Measurements from ENCODE around the gene ATP1A1. TPM values are rescaled to one million over a fixed set of nuclear protein-coding genes. Genes with fewer than 3 reads are reported as not detected.

ATP1A1 gene
- 263 and 325 TPM in 2 replicates for total RNA-seq
- polyA plus RNA-seq, result 184 and 263 TPM in 2 replicates
- 256 and 276 TPM in 2 replicates for polyA plus RNA-seq (2011; cell fraction: cytosol; rRNA removed)
- 313 and 354 TPM in 2 replicates for polyA plus RNA-seq (2011; cell fraction: nucleus; rRNA removed)
- polyA plus RNA-seq (2012), result 243 and 307 TPM in 2 replicates
- polyA minus RNA-seq, result 602 and 647 TPM in 2 replicates
- polyA minus RNA-seq (2011; cell fraction: cytosol; rRNA and poly(A)+ RNA removed), result 106 TPM
- polyA minus RNA-seq (2011; cell fraction: nucleus; rRNA and poly(A)+ RNA removed), result 270 and 431 TPM in 2 replicates
- Bru-seq, nascent RNA, result percentile 95 among the genes with signal in this experiment
- percentile 98 among the genes with signal in this experiment for BruChase-seq, experiment 1, labeled RNA remaining after a 6-hour chase
- percentile 92 among the genes with signal in this experiment for BruChase-seq, experiment 2, labeled RNA remaining after a 2-hour chase
- long read RNA-seq, transcript ATP1A1-208 (3 exons, 1,728 nt), result minor isoform, 5 of 300 reads
- long read RNA-seq, transcript ATP1A1-201 (23 exons, 3,654 nt), result major isoform, 130 of 300 reads
- long read RNA-seq, partial matches to known transcripts, result 72 of 300 reads
- long read RNA-seq, other reads (novel, unspliced or antisense), result 93 of 300 reads

DNA sequence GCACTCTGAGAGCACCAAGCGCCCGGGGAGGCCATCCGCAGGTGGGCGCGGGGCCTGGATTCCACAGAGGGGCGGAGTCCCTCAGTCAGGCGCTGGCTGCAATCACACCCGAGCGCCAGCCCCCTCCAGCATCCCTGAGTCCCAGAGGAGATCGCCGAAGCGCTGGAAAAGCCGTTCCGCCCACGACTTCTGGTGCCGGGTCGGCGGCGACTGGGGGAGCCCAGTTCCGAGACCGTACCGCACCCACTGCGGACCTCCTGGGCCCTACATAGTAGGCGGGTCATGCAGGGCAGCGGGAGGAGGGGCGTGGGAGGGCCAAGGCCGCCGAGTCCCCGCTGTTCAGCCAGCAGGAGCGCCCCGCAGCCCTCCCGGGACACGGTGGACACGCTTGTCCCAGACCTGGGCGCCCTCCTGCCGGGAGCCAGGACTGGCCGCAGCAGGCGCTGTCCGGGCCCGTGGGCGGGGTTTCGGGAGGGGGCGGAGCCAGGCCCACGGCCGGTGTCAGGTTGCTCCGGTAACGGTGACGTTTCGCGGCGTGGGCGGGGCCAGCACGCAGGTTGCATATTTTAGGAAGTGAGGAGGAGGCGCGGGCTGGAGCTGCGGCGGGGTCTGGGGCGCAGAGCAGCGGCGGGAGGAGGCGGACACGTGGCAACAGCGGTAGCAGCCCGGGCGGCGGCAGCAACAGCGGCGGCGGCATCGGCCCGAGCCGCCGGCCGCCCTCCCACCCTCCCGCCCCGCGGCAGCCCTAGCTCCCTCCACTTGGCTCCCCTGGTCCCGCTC lies at the start of gene ATP1A1:
Gene ATP1A1, plus strand, starts transcription at position 594 of the 780 bp plus-strand sequence. CDS start 268 bp downstream, outside the sequence.
- no TSS peak for BruUV-seq (replicated peaks)
- Histone ChIP-seq H3K4me3 (replicated peaks in 1 of 3; ENCODE audit: insufficient read depth in 1 of 3, low read depth in 1 of 3, low read length in 3 of 3) (peak within 1 kb of the TSS; percentile 91 to 96 (median 94)), H3K9me1 (replicated peaks; ENCODE audit: control insufficient read depth, extremely low read depth, insufficient read depth, low read length) (no peaks in the 10 kb centered on the region), H3K4me1 (ENCODE audit: control insufficient read depth, extremely low read depth, insufficient read depth, low read length) (peaks cover 37% of the 10 kb centered on the region), H3K27ac (ENCODE audit: insufficient read depth, low read depth, low read length) (peak within 1 kb of the TSS; percentile 96), H4K20me1 (replicated peaks; ENCODE audit: control insufficient read depth, extremely low read depth, insufficient read depth, low read length) (no peaks in the 10 kb centered on the region), H3K9ac (replicated peaks; ENCODE audit: extremely low read depth, insufficient read depth, low read length) (peak within 1 kb of the TSS; percentile 95), H3K4me2 (ENCODE audit: insufficient read depth, low read length) (peak within 1 kb of the TSS; percentile 96), H3K27me3 (ENCODE audit: control insufficient read depth in 2 of 2, insufficient read depth in 2 of 2, low read length in 2 of 2) (peaks cover 10 to 26% of the 10 kb centered on the region in 2 experiments), H2AFZ (ENCODE audit: low read depth, low read length) (peak within 1 kb of the TSS; percentile 89), H3K36me3 (ENCODE audit: control insufficient read depth in 2 of 2, extremely low read depth in 1 of 2, insufficient read depth in 2 of 2, low read length in 2 of 2) (no peaks in the 10 kb centered on the region), H3K9me3 (replicated peaks; ENCODE audit: control insufficient read depth, insufficient read depth, low read length) (no peaks in the 10 kb centered on the region), H3K79me2 (ENCODE audit: control insufficient read depth, insufficient read depth, low read length) (peaks cover 43% of the 10 kb centered on the region)
- TF ChIP-seq POLR2AphosphoS5 (IDR thresholded peaks at IDR 0.05; ENCODE audit: insufficient read depth, low read depth, low read length), result peak; percentile 92
- no peak for TF ChIP-seq GATA2 (IDR thresholded peaks at IDR 0.05; ENCODE audit: insufficient read depth, insufficient read length, low read depth, low read length)
- TF ChIP-seq, protein P1, sequence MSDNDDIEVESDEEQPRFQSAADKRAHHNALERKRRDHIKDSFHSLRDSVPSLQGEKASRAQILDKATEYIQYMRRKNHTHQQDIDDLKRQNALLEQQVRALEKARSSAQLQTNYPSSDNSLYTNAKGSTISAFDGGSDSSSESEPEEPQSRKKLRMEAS (IDR thresholded peaks at IDR 0.05; ENCODE audit: insufficient read depth, insufficient read length), result no peak
- peak; percentile 93 for TF ChIP-seq POLR2A (IDR thresholded peaks at IDR 0.05; ENCODE audit: low read depth, low read length)
- TF ChIP-seq MYC (IDR thresholded peaks at IDR 0.05; ENCODE audit: low read depth, low read length), result no peak
- TF ChIP-seq, protein P2, sequence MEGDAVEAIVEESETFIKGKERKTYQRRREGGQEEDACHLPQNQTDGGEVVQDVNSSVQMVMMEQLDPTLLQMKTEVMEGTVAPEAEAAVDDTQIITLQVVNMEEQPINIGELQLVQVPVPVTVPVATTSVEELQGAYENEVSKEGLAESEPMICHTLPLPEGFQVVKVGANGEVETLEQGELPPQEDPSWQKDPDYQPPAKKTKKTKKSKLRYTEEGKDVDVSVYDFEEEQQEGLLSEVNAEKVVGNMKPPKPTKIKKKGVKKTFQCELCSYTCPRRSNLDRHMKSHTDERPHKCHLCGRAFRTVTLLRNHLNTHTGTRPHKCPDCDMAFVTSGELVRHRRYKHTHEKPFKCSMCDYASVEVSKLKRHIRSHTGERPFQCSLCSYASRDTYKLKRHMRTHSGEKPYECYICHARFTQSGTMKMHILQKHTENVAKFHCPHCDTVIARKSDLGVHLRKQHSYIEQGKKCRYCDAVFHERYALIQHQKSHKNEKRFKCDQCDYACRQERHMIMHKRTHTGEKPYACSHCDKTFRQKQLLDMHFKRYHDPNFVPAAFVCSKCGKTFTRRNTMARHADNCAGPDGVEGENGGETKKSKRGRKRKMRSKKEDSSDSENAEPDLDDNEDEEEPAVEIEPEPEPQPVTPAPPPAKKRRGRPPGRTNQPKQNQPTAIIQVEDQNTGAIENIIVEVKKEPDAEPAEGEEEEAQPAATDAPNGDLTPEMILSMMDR (IDR thresholded peaks at IDR 0.05; ENCODE audit: extremely low read depth in 1 of 2, insufficient read depth in 1 of 2, low read depth in 1 of 2, low read length in 2 of 2), result peak in 1 of 2 donors; percentile 12
- peak; percentile 90 for FAIRE-seq
- intact Hi-C loops (cut with micrococcal nuclease), result loop anchor here (5.0 kb wide), 1 partner anchor 199 kb away; the partner anchor contains the start of gene CD58
- DNase-seq (ENCODE audit: low read depth, low spot score), result peak; percentile 96
- ChIA-PET CTCF (interaction anchor here (1.3 to 5.3 kb wide), 3 partner anchors 113 to 234 kb away, joined by 4 to 37 read pairs (median 11); no protein-coding TSS in a partner anchor), POLR2A (interaction anchor here (0.6 kb wide), 1 partner anchor 13 kb away, joined by 3 read pairs; no protein-coding TSS in a partner anchor)
- dilution Hi-C loops (cut with MboI; ENCODE audit: extremely low pct_ligation_motif_present, low sequenced_read_pairs), result no loop called here
